HL-60/S4 (cell line): ENCODE results near the gene PKD1.
"Not testable (repeated sequence)": the region's sequence is repeated elsewhere in the genome, so short reads cannot be mapped to it uniquely, and the experiment has no call there.

ENCODE experiments used
- in situ Hi-C: fragments of 300-500 bp; cut with MboI; formaldehyde crosslinking; loops from 2 replicates; pipeline ENCODE4 v1.14.3; 2022; ENCODE audit warnings: low sequenced_read_pairs

PKD1 gene

GRCh38 chr16:2111009-2111353 lies 24.7 kb downstream of the PKD1 start:
- in situ Hi-C loops, result not testable (repeated sequence)

- in situ Hi-C loops, result not testable (repeated sequence)
Observed at GRCh38 chr16:2110332-2111008, 25.2 kb downstream of the PKD1 start.

- in situ Hi-C loops, result not testable (repeated sequence)
Observed at GRCh38 chr16:2109872-2110271, 25.8 kb downstream of the PKD1 start.

GRCh38 chr16:2109271-2109580 lies 26.5 kb downstream of the PKD1 start:
- in situ Hi-C loops, result not testable (repeated sequence)

GRCh38 chr16:2108446-2109270 lies 27.0 kb downstream of the PKD1 start:
- in situ Hi-C loops, result not testable (repeated sequence)

GRCh38 chr16:2107791-2108125 lies 27.9 kb downstream of the PKD1 start:
- in situ Hi-C loops, result not testable (repeated sequence)

- in situ Hi-C loops, result not testable (repeated sequence)
Observed at GRCh38 chr16:2107121-2107790, 28.4 kb downstream of the PKD1 start.

- in situ Hi-C loops, result not testable (repeated sequence)
Observed at GRCh38 chr16:2106211-2106610, 29.5 kb downstream of the PKD1 start.

- in situ Hi-C loops, result not testable (repeated sequence)
Observed at GRCh38 chr16:2105769-2106168, 29.9 kb downstream of the PKD1 start.

GRCh38 chr16:2105291-2105690 lies 30.4 kb downstream of the PKD1 start:
- in situ Hi-C loops, result not testable (repeated sequence)

- in situ Hi-C loops, result not testable (repeated sequence)
Observed at GRCh38 chr16:2104464-2104863, 31.2 kb downstream of the PKD1 start.

- in situ Hi-C loops, result no loop called here
Observed at GRCh38 chr16:2102471-2102870, 33.2 kb downstream of the PKD1 start.

GRCh38 chr16:2101581-2101980 lies 34.1 kb downstream of the PKD1 start:
- in situ Hi-C loops, result not testable (repeated sequence)

- in situ Hi-C loops, result not testable (repeated sequence)
Observed at GRCh38 chr16:2097689-2098088, 38.0 kb downstream of the PKD1 start.

- in situ Hi-C loops, result no loop called here
Observed at GRCh38 chr16:2096853-2097595, 38.7 kb downstream of the PKD1 start.

- in situ Hi-C loops, result no loop called here
Observed at GRCh38 chr16:2095918-2096582, 39.6 kb downstream of the PKD1 start.

GRCh38 chr16:2095315-2095853 lies 40.3 kb downstream of the PKD1 start:
- in situ Hi-C loops, result no loop called here

- in situ Hi-C loops, result no loop called here
Observed at GRCh38 chr16:2093793-2094192, 41.9 kb downstream of the PKD1 start.

- in situ Hi-C loops, result no loop called here
Observed at GRCh38 chr16:2092866-2093265, 42.8 kb downstream of the PKD1 start.

- in situ Hi-C loops, result no loop called here
Observed at GRCh38 chr16:2092256-2092620, 43.5 kb downstream of the PKD1 start.
